Spleen (tissue), 7 donors: ENCODE data around the gene ATP2B1.
"Not testable (repeated sequence)": the region's sequence is repeated elsewhere in the genome, so short reads cannot be mapped to it uniquely, and the experiment has no call there.

ENCODE experiments used
- CTCF ChIP-seq, 11 experiments: fragments of 200-600 bp in 7 of 11; fragments of 450-650 bp in 4 of 11; sonication (generic) in 4 of 11; IDR thresholded peaks in 8 of 11; conservative IDR thresholded peaks in 3 of 11; 1 replicate in 7 of 11; 2 replicates in 4 of 11; pipeline versions ENCODE4 v1.4.0 to v1.8.0; 2016 to 2021; ENCODE audit warnings: antibody characterized with exemption in 11 of 11, inconsistent platforms in 4 of 11, mild to moderate bottlenecking in 1 of 11
- POLR2A ChIP-seq, 3 donors: fragments of 450-650 bp; IDR thresholded peaks; one replicate each; pipeline ENCODE4 v1.5.1; 2017; ENCODE audit warnings: antibody characterized with exemption in 3 of 3, mild to moderate bottlenecking in 1 of 3
- POLR2AphosphoS5 ChIP-seq, 3 donors: sonication (generic); formaldehyde crosslinking; IDR thresholded peaks; one replicate each; pipeline ENCODE4 v1.5.1; 2017; ENCODE audit warnings: antibody characterized with exemption in 3 of 3
- donor health status: DM: no; HTN: no; CAD: no; lungs with moderate emphysema.
- donor health status: DM: no; HTN: no; CAD: no.
- donor health status: DM: no; HTN: no; CAD: no.

GRCh38 chr12:89697728-89698127 is 10.9 kb downstream of the ATP2B1 start:
- TF ChIP-seq POLR2AphosphoS5 (IDR thresholded peaks at IDR 0.05); CTCF (IDR thresholded peaks at IDR 0.05 in 8 of 11, conservative IDR thresholded peaks at IDR 0.05 in 3 of 11); POLR2A (IDR thresholded peaks at IDR 0.05): not testable (repeated sequence)
